HepG2 (cell line): ENCODE measurements around the gene PPP1R14D. TPM values are rescaled to one million over a fixed set of nuclear protein-coding genes. Genes with fewer than 3 reads are reported as not detected.
A peak's percentile ranks its signal among the peaks of the same experiment; 100 is the strongest.

ENCODE experiments used
- ATAC-seq: fragments of 200-7000 bp; cut with Tn5 transposase; 3 replicates; pipeline ENCODE4 v1.9.1; 2020; ENCODE audit warnings: mild to moderate bottlenecking, moderate library complexity
- BruUV-seq: library from RNA; stranded (reverse); fragments of 400-500 nt; replicated peaks from 2 replicates; lab custom pipeline; 2021; lab: Mats Ljungman, UMichigan
- CTCF ChIA-PET: fragments of 300-600 bp; formaldehyde crosslinking; extraction: SDS; loops from one replicate; lab custom pipeline; 2021; ENCODE audit warnings: low total read pairs, inconsistent platforms, low intra/inter-chr PET ratio; lab: Yijun Ruan, JAX
- POLR2A ChIA-PET: fragments of 350-600 bp; sonication (Branson Sonifier 250); formaldehyde crosslinking; loops from one replicate; lab custom pipeline; 2020; ENCODE audit warnings: antibody characterized with exemption, inconsistent platforms; lab: Yijun Ruan, JAX
- DNase-seq: peaks from one replicate; pipeline ENCODE4 v3.0.0-alpha.2; 2015; ENCODE audit warnings: low spot score
- FAIRE-seq: peaks from 3 replicates; lab custom pipeline; 2011; peaks lifted over from hg19 to GRCh38; lab: Jason Lieb, UNC
- H2AFZ ChIP-seq: one replicate; pipeline ENCODE4 v1.6.1; 2011; ENCODE audit warnings: low read length, inconsistent platforms
- H3K27ac ChIP-seq: fragments of 300-600 bp; 3 replicates; pipeline ENCODE4 v1.8.0; 2011; ENCODE audit warnings: mixed run types, mild to moderate bottlenecking, mixed read lengths, low read length, inconsistent platforms; ENCODE audit not compliant: insufficient read depth; ENCODE audit errors: extremely low read length
- H3K27me3 ChIP-seq, 2 experiments: fragments of 200-600 bp in 1 of 2; 2 replicates in 1 of 2; 3 replicates in 1 of 2; pipeline versions ENCODE4 v1.6.0 to v1.8.0; 2011; ENCODE audit warnings: low read length in 2 of 2, mild to moderate bottlenecking in 2 of 2, moderate library complexity in 2 of 2, inconsistent platforms in 1 of 2; ENCODE audit not compliant: insufficient read depth in 2 of 2, control insufficient read depth in 1 of 2
- H3K36me3 ChIP-seq, 2 experiments: fragments of 200-600 bp in 1 of 2; replicated peaks in 1 of 2; 2 replicates in 1 of 2; 3 replicates in 1 of 2; pipeline versions ENCODE4 v1.5.1 to v1.8.0; 2011; ENCODE audit warnings: low read length in 2 of 2, inconsistent platforms in 1 of 2; ENCODE audit not compliant: insufficient read depth in 2 of 2, control insufficient read depth in 1 of 2
- H3K4me1 ChIP-seq: 2 replicates; pipeline ENCODE4 v1.5.1; 2012; ENCODE audit warnings: low read length, inconsistent platforms; ENCODE audit not compliant: insufficient read depth
- H3K4me2 ChIP-seq: 2 replicates; pipeline ENCODE4 v1.6.0; 2011; ENCODE audit warnings: low read depth, low read length, inconsistent platforms
- H3K4me3 ChIP-seq, 3 experiments: fragments of 200-600 bp in 1 of 3; sonication (generic), shearing (Covaris generic) in 1 of 3; replicated peaks in 1 of 3; 2 replicates each; pipeline ENCODE4 v1.5.1; 2011 to 2016; ENCODE audit warnings: low read length in 3 of 3, inconsistent platforms in 2 of 3, low read depth in 2 of 3, mild to moderate bottlenecking in 2 of 3, control low read depth in 1 of 3, mixed read lengths in 1 of 3; ENCODE audit not compliant: insufficient read depth in 1 of 3
- H3K79me2 ChIP-seq: one replicate; pipeline ENCODE4 v1.6.1; 2011; ENCODE audit warnings: low read length, inconsistent platforms; ENCODE audit not compliant: insufficient read depth
- H3K9ac ChIP-seq: 2 replicates; pipeline ENCODE4 v1.6.0; 2011; ENCODE audit warnings: mild to moderate bottlenecking, low read depth, low read length, inconsistent platforms; ENCODE audit not compliant: insufficient read depth
- H3K9me3 ChIP-seq: 2 replicates; pipeline ENCODE4 v1.5.1; 2012; ENCODE audit warnings: mild to moderate bottlenecking, low read length
- H4K20me1 ChIP-seq: 2 replicates; pipeline ENCODE4 v1.6.0; 2011; ENCODE audit warnings: inconsistent platforms, mild to moderate bottlenecking, low read length, moderate library complexity; ENCODE audit not compliant: insufficient read depth
- ARHGAP35 ChIP-seq: sonication (generic); formaldehyde crosslinking; IDR thresholded peaks from 2 replicates; pipeline ENCODE4 v1.9.0; 2022; ENCODE audit warnings: mild to moderate bottlenecking, inconsistent platforms, moderate library complexity, missing genetic modification reagents, borderline replicate concordance
- BRF2 ChIP-seq: sonication (generic); formaldehyde crosslinking; IDR thresholded peaks from 2 replicates; pipeline ENCODE4 v1.8.1; 2022; ENCODE audit warnings: mild to moderate bottlenecking, missing genetic modification reagents
- FIP1L1 ChIP-seq: fragments of 200-400 bp; formaldehyde crosslinking; IDR thresholded peaks from 2 replicates; pipeline ENCODE4 v1.6.1; 2018; ENCODE audit warnings: low read depth, mild to moderate bottlenecking, low read length, moderate library complexity, borderline replicate concordance; ENCODE audit not compliant: insufficient read depth
- HCFC1 ChIP-seq: fragments of 150-350 bp; IDR thresholded peaks from 2 replicates; pipeline ENCODE4 v1.6.1; 2014; ENCODE audit warnings: low read depth, low read length
- HHEX ChIP-seq: IDR thresholded peaks from 2 replicates; pipeline ENCODE4 v1.6.1; 2016; ENCODE audit warnings: control low read depth
- IRF2 ChIP-seq: IDR thresholded peaks from 2 replicates; pipeline ENCODE4 v1.6.1; 2018; ENCODE audit warnings: missing genetic modification reagents, missing compliant biosample characterization
- ISX ChIP-seq: sonication (generic); formaldehyde crosslinking; conservative IDR thresholded peaks from 2 replicates; pipeline ENCODE4 v1.5.0; 2020; ENCODE audit warnings: missing genetic modification reagents
- JARID2 ChIP-seq: sonication (generic); formaldehyde crosslinking; IDR thresholded peaks from 2 replicates; pipeline ENCODE4 v1.8.1; 2023; ENCODE audit warnings: missing genetic modification reagents, inconsistent platforms; ENCODE audit not compliant: insufficient replicate concordance
- NCOR1 ChIP-seq: fragments of 200-600 bp; sonication (generic); IDR thresholded peaks from 2 replicates; pipeline ENCODE4 v1.7.0; 2017; ENCODE audit warnings: antibody characterized with exemption, low read length, borderline replicate concordance
- NFIC ChIP-seq: IDR thresholded peaks from 2 replicates; pipeline ENCODE4 v1.6.1; 2012; ENCODE audit warnings: mild to moderate bottlenecking, low read length, inconsistent platforms
- NR2F6 ChIP-seq, 2 experiments: IDR thresholded peaks; 2 replicates each; pipeline ENCODE4 v1.6.1; 2016; ENCODE audit warnings: antibody characterized with exemption in 1 of 2, mild to moderate bottlenecking in 1 of 2
- STAT6 ChIP-seq: sonication (generic); formaldehyde crosslinking; IDR thresholded peaks from 2 replicates; pipeline ENCODE4 v1.4.0; 2020; ENCODE audit warnings: missing genetic modification reagents, mild to moderate bottlenecking, borderline replicate concordance
- ZNF230 ChIP-seq: sonication (generic); formaldehyde crosslinking; IDR thresholded peaks from 2 replicates; pipeline ENCODE4 v1.4.0; 2020; ENCODE audit warnings: mild to moderate bottlenecking, missing genetic modification reagents
- ZNF326 ChIP-seq: sonication (generic); formaldehyde crosslinking; IDR thresholded peaks from 2 replicates; pipeline ENCODE4 v1.4.0; 2020; ENCODE audit warnings: missing genetic modification reagents, borderline replicate concordance
- ZNF414 ChIP-seq: sonication (generic); formaldehyde crosslinking; IDR thresholded peaks from 2 replicates; pipeline ENCODE4 v1.5.0; 2020; ENCODE audit warnings: missing genetic modification reagents
- ZNF512B ChIP-seq: sonication (generic); formaldehyde crosslinking; IDR thresholded peaks from 2 replicates; pipeline ENCODE4 v1.5.1; 2020; ENCODE audit warnings: missing genetic modification reagents, mild to moderate bottlenecking, borderline replicate concordance
- ZNF562 ChIP-seq: sonication (generic); formaldehyde crosslinking; IDR thresholded peaks from 2 replicates; pipeline ENCODE4 v1.8.0; 2022; ENCODE audit warnings: missing genetic modification reagents, borderline replicate concordance
- ZNF720 ChIP-seq: sonication (generic); formaldehyde crosslinking; IDR thresholded peaks from 2 replicates; pipeline ENCODE4 v1.4.0; 2020; ENCODE audit warnings: missing genetic modification reagents
- WGBS: methylation state at CpG from one replicate; pipeline ENCODE4 v1.1.6; 2017; ENCODE audit warnings: low lambda C conversion rate; 5-methylcytosine and 5-hydroxymethylcytosine counted together
- in situ Hi-C: cut with HindIII; loops from 2 replicates; pipeline ENCODE4 v1.10.0; 2017; ENCODE audit warnings: low pct_unique_long_range_greater_than_20kb; ENCODE audit not compliant: extremely low pct_ligation_motif_present
- intact Hi-C: fragments of 100-400 bp; cut with micrococcal nuclease; formaldehyde crosslinking; loops from one replicate; pipeline ENCODE4 v1.10.0; 2022; ENCODE audit not compliant: unreplicated experiment
- polyA plus RNA-seq, 8 experiments: library from polyadenylated mRNA; depleted of rRNA in 3 of 8; stranded (reverse) in 7 of 8; unstranded in 1 of 8; fragments of >200 nt; fragmentation: Illumina TruSeq in 4 of 8; extraction: Trizol in 4 of 8; gene quantifications; 2 replicates each; pipeline versions ENCODE4 v1.2.1 to v1.2.3, GENCODE V29; 2011 to 2016; ENCODE audit warnings: low read depth in 4 of 8, missing spikeins in 1 of 8, mixed read lengths in 1 of 8; ENCODE audit not compliant: insufficient read depth in 1 of 8
- total RNA-seq, 5 experiments: library from RNA; depleted of rRNA; stranded (reverse); fragments of >200 nt; fragmentation: Illumina TruSeq; extraction: Trizol; gene quantifications; 2 replicates each; pipeline ENCODE4 v1.2.3, GENCODE V29; 2016; ENCODE audit warnings: low read depth in 1 of 5

Gene PPP1R14D
- total and polyA plus RNA-seq, 2 of the 13 experiments (the other 11 are each of a cell fraction or from before 2014, with no cell fraction given), result 0.53 to 0.55 TPM

- Histone ChIP-seq H3K9me3 (no peaks in the 10 kb centered on the region), H3K27me3 (no peaks in the 10 kb centered on the region), H3K36me3 (no peaks in the 10 kb centered on the region), H3K4me1 (peaks cover 72% of the 10 kb centered on the region), H3K79me2 (no peaks in the 10 kb centered on the region), H3K4me2 (peak overlapping the region; percentile 53), H3K27ac (no peak overlapping the region), H3K9ac (no peak overlapping the region), H4K20me1 (no peaks in the 10 kb centered on the region), H3K4me3 (no peak overlapping the region), H2AFZ (no peak overlapping the region)
- no peak for DNase-seq
- POLR2A ChIA-PET, result no interaction called here
- in situ Hi-C loops (no loop called here), intact Hi-C loops (no loop called here)
- FAIRE-seq, result peak; percentile 40
- 36% methylated on average over 4 of the region's 4 CpGs for whole genome bisulfite sequencing
- CTCF ChIA-PET, result no interaction called here
- BruUV-seq, result no TSS peak
- ATAC-seq, result peak; percentile 13; the same call in 1 of the 3 replicates
- TF ChIP-seq ZNF512B (CRISPR knock-in tag), result no peak
- TF ChIP-seq ZNF230 (CRISPR knock-in tag), result no peak
- TF ChIP-seq FIP1L1, result no peak
- TF ChIP-seq ZNF720 (CRISPR knock-in tag), result no peak
- no peak for TF ChIP-seq JARID2 (CRISPR knock-in tag)
- TF ChIP-seq STAT6 (CRISPR knock-in tag), result no peak
- TF ChIP-seq ZNF326 (CRISPR knock-in tag), result no peak
- TF ChIP-seq NR2F6 (IDR thresholded peaks at IDR 0.05), result no peak
- peak; percentile 14; the same call in 1 of the 2 replicates for TF ChIP-seq NR2F6 (CRISPR knock-in tag; IDR thresholded peaks at IDR 0.05)
- TF ChIP-seq ISX, result no peak
- no peak for TF ChIP-seq NFIC
- TF ChIP-seq IRF2 (CRISPR knock-in tag), result no peak
- no peak for TF ChIP-seq NCOR1
- no peak for TF ChIP-seq HHEX
- no peak for TF ChIP-seq ARHGAP35 (CRISPR knock-in tag)
- TF ChIP-seq BRF2, result no peak
- TF ChIP-seq HCFC1, result no peak
- TF ChIP-seq ZNF562 (CRISPR knock-in tag), result no peak
- no peak for TF ChIP-seq ZNF414 (CRISPR knock-in tag)
Observed at GRCh38 chr15:40826423-40827075, 2.0 kb downstream of the PPP1R14D start.
